Activated CD8-positive, alpha-beta memory T cell treated with anti-CD3 and anti-CD28 coated beads, Interleukin-2, amount 10 ng/mL, durations not matched to agents 7 days and 5 days (primary cell): ENCODE measurements around the gene MOK. TPM values are rescaled to one million over a fixed set of nuclear protein-coding genes. Genes with fewer than 3 reads are reported as not detected.

ENCODE experiments used
- ATAC-seq: fragments of 150-1000 bp; cut with Tn5 transposase; one replicate; pipeline ENCODE4 v1.10.0; 2021; ENCODE audit warnings: moderate library complexity
- CTCF ChIA-PET: fragments of 350-600 bp; sonication (Branson Sonifier 250); formaldehyde crosslinking; loops from one replicate; lab custom pipeline; 2021; ENCODE audit warnings: antibody characterized with exemption; lab: Charles Lee
- DNase-seq: peaks from one replicate; pipeline ENCODE4 v3.0.0-alpha.2; 2020
- H3K27ac Mint-ChIP-seq: one replicate; pipeline ENCODE4 v1.8.0; 2021; ENCODE audit warnings: mild to moderate bottlenecking, mixed read lengths
- H3K27me3 Mint-ChIP-seq: one replicate; pipeline ENCODE4 v1.8.0; 2021; ENCODE audit warnings: mixed read lengths
- H3K36me3 Mint-ChIP-seq: one replicate; pipeline ENCODE4 v1.8.0; 2021; ENCODE audit warnings: mild to moderate bottlenecking, mixed read lengths
- H3K4me1 Mint-ChIP-seq: one replicate; pipeline ENCODE4 v1.8.0; 2021; ENCODE audit warnings: mixed read lengths
- H3K4me3 Mint-ChIP-seq: one replicate; pipeline ENCODE4 v1.8.0; 2021; ENCODE audit warnings: mild to moderate bottlenecking, moderate library complexity, mixed read lengths
- H3K9me3 Mint-ChIP-seq: one replicate; pipeline ENCODE4 v1.8.0; 2022; ENCODE audit warnings: low read depth, mixed read lengths
- total RNA-seq, 2 experiments: library from RNA; stranded (reverse); gene quantifications; one replicate each; pipeline ENCODE4 v1.2.3, GENCODE V29; 2021

The MOK gene
- total RNA-seq, 2 experiments from 2014 or later = 3.2 to 3.6 TPM

DNA sequence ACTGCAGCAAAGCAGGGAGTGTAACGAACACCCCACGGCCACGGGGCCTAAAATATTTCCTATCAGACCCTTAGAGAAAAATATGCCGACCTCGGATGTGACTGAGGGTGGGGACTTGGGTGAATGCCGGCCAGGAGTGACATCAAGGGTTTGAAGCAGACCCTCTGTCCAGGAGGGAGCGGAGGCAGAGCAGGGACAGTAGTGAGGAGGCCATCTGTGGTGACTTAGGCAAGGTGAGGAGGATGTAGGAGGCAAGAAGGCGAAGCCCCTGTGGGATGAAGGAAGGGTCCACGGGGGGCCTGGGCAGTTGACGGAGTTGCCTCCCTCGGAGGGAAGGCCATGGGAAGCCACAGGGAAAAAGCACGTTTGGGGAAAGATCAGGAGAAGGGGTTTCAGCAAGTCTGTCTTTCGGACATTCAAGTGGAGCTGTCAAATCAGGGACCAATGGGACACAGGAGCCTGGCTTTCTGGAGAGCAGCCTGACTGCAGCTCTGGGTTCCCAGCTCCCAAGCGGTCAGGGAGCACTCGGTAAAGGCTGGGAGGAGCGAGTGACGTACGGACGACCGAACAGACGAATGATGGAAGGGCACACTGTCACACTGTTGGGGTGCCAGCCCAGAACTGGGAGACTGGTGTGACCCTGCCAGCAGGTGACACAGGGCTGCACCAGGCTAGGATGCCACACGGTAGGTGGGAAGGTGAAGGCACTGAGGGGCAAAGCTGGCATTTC is 74.3 kb downstream of the MOK start:
- no peaks in the 10 kb centered on the region for H3K27me3 Mint-ChIP-seq
- H3K36me3 Mint-ChIP-seq = no peaks in the 10 kb centered on the region
- H3K4me3 Mint-ChIP-seq = no peak overlapping the region
- no peak overlapping the region for H3K27ac Mint-ChIP-seq
- CTCF ChIA-PET = no interaction called here
- no peak for DNase-seq
- no peaks in the 10 kb centered on the region for H3K4me1 Mint-ChIP-seq
- no peaks in the 10 kb centered on the region for H3K9me3 Mint-ChIP-seq
- no peak for ATAC-seq

DNA sequence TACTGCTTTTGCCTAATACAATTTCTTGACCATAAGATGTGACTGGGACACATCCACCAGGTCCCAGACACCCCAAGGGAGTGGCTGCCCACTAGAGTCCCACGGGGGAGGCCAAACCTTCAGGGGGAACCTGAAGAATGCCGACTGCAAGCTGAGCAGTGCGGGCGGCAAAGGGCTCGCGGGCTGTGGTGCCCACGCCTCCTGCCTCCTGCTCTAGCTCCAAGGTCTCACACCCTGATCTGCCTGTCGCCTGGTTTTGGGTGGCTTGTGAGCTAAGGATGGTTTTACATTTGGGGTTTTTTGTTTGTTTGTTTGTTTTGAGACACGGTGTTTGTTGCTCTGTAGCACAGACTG is 75.2 kb downstream of the MOK start:
- no peak overlapping the region for H3K27ac Mint-ChIP-seq
- ATAC-seq = no peak
- H3K36me3 Mint-ChIP-seq = no peaks in the 10 kb centered on the region
- H3K4me3 Mint-ChIP-seq = no peak overlapping the region
- no peak for DNase-seq
- CTCF ChIA-PET = no interaction called here
- no peaks in the 10 kb centered on the region for H3K4me1 Mint-ChIP-seq
- no peaks in the 10 kb centered on the region for H3K27me3 Mint-ChIP-seq
- H3K9me3 Mint-ChIP-seq = no peaks in the 10 kb centered on the region

DNA sequence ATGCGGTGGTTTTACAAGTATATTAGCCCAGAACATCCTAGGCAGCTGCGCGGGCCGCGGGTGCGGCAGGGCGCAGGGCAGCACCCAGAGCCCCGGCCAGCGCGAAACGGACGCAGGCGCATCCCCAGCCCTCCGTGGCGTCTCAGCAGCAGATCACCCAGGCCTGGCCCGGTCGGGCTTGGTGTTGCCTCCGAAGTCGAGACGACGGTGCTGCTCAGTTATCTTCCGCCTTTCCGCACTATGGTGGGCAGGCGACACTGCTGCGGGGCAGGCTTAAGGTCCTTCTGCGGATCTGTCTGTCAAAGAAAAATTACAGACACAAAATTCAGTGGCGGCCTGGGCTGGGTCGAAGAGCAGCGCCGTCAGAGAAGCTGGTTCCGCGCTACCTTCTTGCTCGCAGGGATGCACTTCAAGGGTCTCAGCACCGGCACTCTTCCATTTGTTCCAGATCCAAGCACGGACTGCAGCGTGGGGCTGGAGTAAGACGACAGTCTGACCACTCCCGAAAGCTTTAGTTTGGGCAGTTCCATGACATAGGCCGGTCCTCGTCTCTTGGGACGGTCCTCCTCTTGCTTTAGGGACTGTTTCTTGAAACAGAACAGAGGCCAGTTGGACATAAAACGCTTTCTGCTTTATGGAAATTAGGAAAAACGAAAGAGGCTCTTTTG is 75.8 kb downstream of the MOK start:
- Mint-ChIP-seq H3K27ac (no peak overlapping the region), H3K27me3 (no peaks in the 10 kb centered on the region), H3K4me1 (no peaks in the 10 kb centered on the region), H3K4me3 (no peak overlapping the region), H3K9me3 (no peaks in the 10 kb centered on the region), H3K36me3 (no peaks in the 10 kb centered on the region)
- ATAC-seq = no peak
- DNase-seq = no peak
- CTCF ChIA-PET = no interaction called here

DNA sequence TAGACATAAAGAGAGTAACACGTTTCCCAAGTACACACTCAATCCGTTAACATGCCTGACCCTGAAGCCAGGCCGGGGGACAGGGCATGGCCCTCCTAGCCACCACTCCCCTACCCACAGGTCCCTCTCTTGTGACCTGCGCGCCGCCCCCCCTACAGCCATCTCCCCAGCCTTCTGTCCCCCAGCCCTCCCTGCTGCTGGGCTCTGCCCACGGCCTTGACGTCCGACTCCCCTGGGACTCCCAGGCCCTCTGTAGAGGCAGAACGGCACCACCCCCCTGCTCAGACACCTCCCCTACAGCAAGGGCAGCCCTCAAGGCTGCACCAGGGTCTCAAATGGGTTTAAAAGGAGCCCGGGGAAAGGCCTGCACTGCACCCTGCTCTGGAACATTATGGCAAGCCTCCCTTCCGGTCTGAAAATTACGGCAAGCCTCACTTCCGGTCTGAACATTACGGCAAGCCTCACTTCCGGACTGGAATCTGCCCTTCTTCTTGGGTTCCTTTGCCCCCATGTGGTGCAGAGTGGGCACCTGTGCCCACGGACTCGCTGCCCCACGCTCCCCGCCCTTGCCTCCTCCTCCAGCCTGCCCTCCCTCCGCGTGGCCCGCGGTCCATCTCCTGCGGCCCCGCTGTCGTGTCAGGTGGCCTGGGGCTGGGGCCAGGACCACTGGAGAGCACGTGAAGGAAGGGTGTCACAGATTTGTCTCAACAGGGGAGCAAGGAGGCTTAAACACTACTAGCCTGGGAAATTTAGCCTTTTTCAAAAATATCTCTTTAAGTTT is 77.6 kb downstream of the MOK start:
- DNase-seq (no peak), ATAC-seq (no peak)
- H3K4me1 Mint-ChIP-seq = no peaks in the 10 kb centered on the region
- no peaks in the 10 kb centered on the region for H3K27me3 Mint-ChIP-seq
- no peak overlapping the region for H3K27ac Mint-ChIP-seq
- H3K36me3 Mint-ChIP-seq = peaks cover 3% of the 10 kb centered on the region
- CTCF ChIA-PET = no interaction called here
- no peak overlapping the region for H3K4me3 Mint-ChIP-seq
- no peaks in the 10 kb centered on the region for H3K9me3 Mint-ChIP-seq

DNA sequence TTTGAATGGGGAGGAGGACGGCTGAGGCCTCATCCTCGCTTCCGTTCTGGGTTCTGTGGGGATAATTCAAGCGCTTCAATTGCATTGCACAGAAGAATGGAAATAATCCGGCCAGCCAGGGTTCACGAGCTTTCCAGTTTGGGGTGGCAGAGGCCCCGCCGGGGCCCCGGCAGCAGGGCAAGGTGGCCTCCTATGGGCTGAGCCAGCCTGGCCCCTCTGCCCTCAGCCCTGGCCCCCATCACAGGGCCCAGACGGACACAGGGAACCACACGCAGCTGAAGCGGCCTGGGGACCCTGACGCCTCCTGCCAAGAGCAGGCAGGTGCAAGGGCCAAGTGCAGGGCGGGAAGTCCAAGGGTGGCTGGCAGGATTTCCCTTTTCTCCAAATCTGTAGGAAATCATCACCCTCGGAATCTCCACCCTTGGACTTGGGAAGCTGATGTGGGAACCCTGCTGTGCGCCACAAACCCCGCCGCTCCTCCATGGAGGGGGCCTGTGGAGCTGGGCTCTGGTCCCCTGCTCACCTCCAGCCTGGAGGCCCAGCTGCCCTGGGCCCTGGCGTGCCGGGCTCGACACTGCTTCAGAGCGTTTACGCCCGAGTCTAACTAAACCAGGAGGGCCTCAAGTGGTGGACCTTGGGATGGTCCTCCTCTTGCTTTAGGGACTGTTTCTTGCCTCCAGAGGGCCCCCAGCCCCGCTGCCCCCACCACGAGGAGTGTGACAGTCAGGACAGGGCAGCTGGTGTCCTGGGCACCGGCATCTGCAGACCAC is 78.4 kb downstream of the MOK start:
- no peak for ATAC-seq
- DNase-seq = no peak
- Mint-ChIP-seq H3K27me3 (no peaks in the 10 kb centered on the region), H3K4me1 (no peaks in the 10 kb centered on the region), H3K4me3 (no peak overlapping the region), H3K9me3 (no peaks in the 10 kb centered on the region), H3K36me3 (peaks cover 3% of the 10 kb centered on the region), H3K27ac (no peak overlapping the region)
- CTCF ChIA-PET = no interaction called here

DNA sequence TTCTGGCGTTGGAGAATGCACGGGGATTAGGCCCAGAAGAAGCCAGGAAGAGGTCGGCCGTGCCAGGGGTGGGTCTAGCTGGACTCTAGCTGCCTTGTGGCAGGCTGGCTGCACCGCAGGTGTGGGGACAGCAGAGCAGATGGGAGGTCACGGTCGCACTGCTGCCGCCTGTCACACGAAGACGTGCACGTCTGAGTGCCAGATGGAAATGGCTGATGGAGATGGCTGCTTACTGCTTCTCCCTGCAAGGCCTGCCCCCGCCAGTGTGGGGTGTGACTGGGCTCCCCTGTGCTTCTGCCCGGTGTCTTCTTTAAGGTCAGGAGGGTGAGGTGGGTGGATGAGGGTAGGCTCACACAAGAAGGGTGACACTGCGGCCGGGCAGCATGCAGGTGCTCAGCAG is 79.0 kb downstream of the MOK start:
- no peak overlapping the region for H3K27ac Mint-ChIP-seq
- peaks cover 3% of the 10 kb centered on the region for H3K4me1 Mint-ChIP-seq
- no peak overlapping the region for H3K4me3 Mint-ChIP-seq
- no peak for DNase-seq
- CTCF ChIA-PET = no interaction called here
- H3K36me3 Mint-ChIP-seq = peaks cover 3% of the 10 kb centered on the region
- no peaks in the 10 kb centered on the region for H3K27me3 Mint-ChIP-seq
- ATAC-seq = no peak
- no peaks in the 10 kb centered on the region for H3K9me3 Mint-ChIP-seq

DNA sequence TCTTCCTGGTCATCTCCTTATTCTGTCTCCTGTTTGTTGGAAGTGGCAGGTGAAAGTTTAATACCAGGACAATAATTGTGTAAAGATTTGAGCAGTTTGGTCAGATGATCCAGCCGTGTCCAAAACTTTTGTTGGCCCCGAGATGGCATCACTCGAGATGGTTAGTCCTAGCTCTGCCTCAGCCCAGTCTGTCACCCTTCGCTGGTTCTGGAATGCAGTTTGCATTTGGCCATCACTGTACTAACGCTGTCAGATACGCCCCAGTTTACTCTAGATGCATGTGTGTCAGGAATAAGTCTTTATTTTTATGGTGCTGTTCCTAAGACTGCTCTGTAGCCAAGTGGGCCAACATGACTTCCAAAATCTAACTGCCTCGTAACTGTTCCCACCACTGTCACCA is 79.6 kb downstream of the MOK start:
- Mint-ChIP-seq H3K4me3 (no peak overlapping the region), H3K27ac (no peak overlapping the region), H3K36me3 (peaks cover 3% of the 10 kb centered on the region), H3K4me1 (peaks cover 5% of the 10 kb centered on the region), H3K27me3 (no peaks in the 10 kb centered on the region), H3K9me3 (no peaks in the 10 kb centered on the region)
- no peak for ATAC-seq
- no peak for DNase-seq
- CTCF ChIA-PET = no interaction called here

DNA sequence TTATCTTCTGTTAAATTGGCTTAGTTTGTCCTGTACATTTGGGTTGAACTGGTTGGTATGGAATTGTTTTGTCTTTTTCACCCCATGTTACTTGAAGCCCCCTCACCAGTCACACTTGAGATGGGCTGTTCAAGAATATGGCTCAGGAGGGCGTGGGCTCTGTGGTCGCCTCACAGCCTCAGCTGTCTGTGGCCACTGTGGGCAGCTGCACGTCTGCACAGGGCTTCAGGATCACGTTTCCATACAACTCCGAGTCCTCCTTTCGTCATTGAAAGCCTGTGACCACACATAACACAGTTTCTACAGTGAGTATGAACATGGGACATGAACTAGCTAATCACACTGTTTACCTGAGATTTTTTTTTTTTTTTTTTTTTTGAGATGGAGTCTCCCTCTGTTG is 81.3 kb downstream of the MOK start:
- DNase-seq (no peak), ATAC-seq (no peak)
- Mint-ChIP-seq H3K4me1 (peaks cover 11% of the 10 kb centered on the region), H3K4me3 (no peak overlapping the region), H3K27ac (no peak overlapping the region), H3K36me3 (peaks cover 3% of the 10 kb centered on the region), H3K27me3 (no peaks in the 10 kb centered on the region), H3K9me3 (no peaks in the 10 kb centered on the region)
- CTCF ChIA-PET = no interaction called here

DNA sequence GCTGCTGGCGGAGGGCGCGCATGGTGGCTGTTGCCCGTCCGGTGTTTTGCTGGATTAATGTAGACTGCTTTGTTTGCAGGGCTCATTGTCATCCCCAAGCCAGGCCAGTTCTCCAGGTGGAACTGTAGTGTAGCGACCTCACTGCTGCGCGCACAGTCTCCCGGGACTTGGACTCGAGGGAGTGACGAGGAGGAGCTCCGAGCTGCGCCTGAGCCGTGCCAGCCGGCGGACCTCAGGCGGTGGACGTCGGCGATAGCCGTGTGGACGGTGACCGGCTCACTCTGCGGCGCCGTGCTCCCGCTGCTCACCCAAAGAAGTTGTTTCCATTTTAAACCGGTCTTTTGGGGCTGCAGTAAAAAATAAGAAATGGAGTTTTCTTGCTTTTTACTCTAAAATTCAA is 82.2 kb downstream of the MOK start:
- CTCF ChIA-PET = no interaction called here
- Mint-ChIP-seq H3K4me1 (peaks cover 11% of the 10 kb centered on the region), H3K36me3 (peaks cover 3% of the 10 kb centered on the region), H3K27me3 (no peaks in the 10 kb centered on the region), H3K9me3 (no peaks in the 10 kb centered on the region), H3K4me3 (no peak overlapping the region), H3K27ac (no peak overlapping the region)
- ATAC-seq (no peak), DNase-seq (no peak)

DNA sequence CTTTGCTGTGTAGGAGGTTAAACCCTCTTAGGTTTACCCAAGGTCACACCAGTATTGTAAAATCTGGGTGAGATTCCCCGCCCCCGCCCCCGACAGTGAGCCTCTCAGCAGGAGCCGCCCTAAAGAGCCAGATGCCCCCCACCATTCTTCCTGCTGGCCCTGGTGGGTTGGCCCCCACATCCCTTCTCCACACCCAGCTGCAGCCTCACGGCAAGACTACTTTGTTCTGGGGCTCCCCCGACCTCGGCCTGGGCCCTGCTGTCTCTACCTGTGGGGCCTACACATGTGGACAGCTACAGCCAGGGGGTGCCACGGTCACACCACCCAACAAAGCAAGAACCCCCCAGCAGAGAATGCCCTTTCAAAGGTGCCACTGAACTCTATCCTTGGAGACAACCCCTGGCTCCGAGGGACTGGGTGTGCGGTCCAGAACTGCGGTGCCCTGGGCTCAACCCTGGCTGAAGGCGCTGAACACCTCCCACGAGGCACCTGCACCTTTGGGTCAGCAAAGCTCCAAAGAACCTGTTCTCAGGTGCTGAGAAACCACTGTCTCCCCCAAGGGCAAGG is 82.9 kb downstream of the MOK start:
- Mint-ChIP-seq H3K27me3 (no peaks in the 10 kb centered on the region), H3K9me3 (no peaks in the 10 kb centered on the region), H3K4me3 (no peak overlapping the region), H3K4me1 (peaks cover 11% of the 10 kb centered on the region), H3K27ac (no peak overlapping the region), H3K36me3 (peaks cover 3% of the 10 kb centered on the region)
- DNase-seq (no peak), ATAC-seq (no peak)
- CTCF ChIA-PET = no interaction called here

DNA sequence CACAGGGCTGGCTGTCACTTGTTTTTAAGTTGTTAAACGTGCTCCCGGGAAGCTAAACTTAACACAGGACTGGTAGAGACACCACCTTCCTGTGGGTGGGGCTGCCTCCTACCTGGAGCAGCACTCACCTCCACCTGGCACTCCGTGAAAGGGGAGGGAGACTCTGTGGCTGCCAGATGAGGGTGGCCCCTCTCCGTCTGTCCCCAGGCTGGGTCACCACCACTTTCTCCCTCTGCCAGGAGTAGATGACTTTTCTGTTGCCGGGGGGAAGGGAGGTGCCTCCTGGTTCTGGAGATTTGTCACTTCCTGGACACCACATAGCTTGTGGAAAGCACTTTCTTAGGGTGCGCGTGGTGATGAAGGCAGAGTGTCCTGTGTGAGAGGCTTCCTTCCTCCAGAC is 83.9 kb downstream of the MOK start:
- DNase-seq (no peak), ATAC-seq (no peak)
- CTCF ChIA-PET = no interaction called here
- Mint-ChIP-seq H3K4me3 (no peak overlapping the region), H3K4me1 (peaks cover 11% of the 10 kb centered on the region), H3K36me3 (peaks cover 3% of the 10 kb centered on the region), H3K27me3 (no peaks in the 10 kb centered on the region), H3K27ac (peak overlapping the region; percentile 32), H3K9me3 (no peaks in the 10 kb centered on the region)

DNA sequence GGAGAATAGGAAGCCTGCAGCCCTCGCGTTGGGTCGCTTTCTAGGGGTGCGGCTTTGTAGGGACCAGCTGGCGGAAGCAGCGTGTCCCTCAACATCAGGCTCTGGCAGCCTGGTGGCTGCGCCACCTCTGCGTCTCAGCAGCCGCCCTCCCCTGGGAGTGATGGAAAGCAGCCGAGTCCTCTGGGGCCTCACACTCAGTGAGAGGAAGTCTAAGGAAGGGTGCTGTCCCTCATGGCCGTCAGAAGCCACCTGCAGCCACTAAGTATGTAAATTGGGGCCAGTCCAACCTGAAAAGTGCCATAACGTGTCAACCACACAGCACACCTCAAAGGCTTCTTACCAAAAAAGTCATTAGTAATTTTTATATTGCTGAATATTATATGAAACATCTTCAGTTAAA is 84.9 kb downstream of the MOK start:
- ATAC-seq = no peak
- Mint-ChIP-seq H3K4me3 (no peak overlapping the region), H3K4me1 (peaks cover 11% of the 10 kb centered on the region), H3K9me3 (no peaks in the 10 kb centered on the region), H3K27ac (no peak overlapping the region), H3K36me3 (peaks cover 3% of the 10 kb centered on the region), H3K27me3 (no peaks in the 10 kb centered on the region)
- CTCF ChIA-PET = interaction anchor here (0.7 kb wide), 1 partner anchor 197 kb away, joined by 3 read pairs; no protein-coding TSS in a partner anchor
- no peak for DNase-seq

DNA sequence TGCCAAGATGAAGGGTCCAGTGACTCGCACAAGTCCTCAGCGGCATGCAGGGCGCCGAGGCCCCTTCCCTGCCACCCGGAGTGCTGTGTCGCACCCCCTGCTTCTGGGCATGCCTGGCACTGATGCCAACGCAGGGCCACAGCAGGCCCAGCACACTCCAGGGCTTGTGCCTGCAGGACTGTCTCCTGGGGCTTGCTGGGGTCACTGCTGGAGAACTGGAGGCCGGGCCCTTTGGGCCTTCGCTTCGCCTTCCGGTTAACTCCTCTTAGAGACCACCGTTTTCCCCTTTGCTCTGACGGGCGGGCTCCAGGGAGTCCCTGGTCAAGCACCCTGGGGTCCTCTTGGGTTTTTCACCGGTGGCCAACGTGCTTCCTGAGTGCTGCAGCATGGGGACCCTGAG is 85.6 kb downstream of the MOK start:
- Mint-ChIP-seq H3K27ac (no peak overlapping the region), H3K36me3 (peaks cover 3% of the 10 kb centered on the region), H3K4me3 (no peak overlapping the region), H3K27me3 (no peaks in the 10 kb centered on the region), H3K4me1 (peaks cover 11% of the 10 kb centered on the region), H3K9me3 (no peaks in the 10 kb centered on the region)
- CTCF ChIA-PET = no interaction called here
- DNase-seq = no peak
- ATAC-seq = no peak
